RCC 7860 (cell line): Measurements from ENCODE around the gene OR56A1.
"Not testable (repeated sequence)": the region's sequence is repeated elsewhere in the genome, so short reads cannot be mapped to it uniquely, and the experiment has no call there.

ENCODE experiments used
- DNase-seq: peaks from one replicate; pipeline ENCODE4 v3.0.0-alpha.2; 2015; ENCODE audit warnings: low spot score
- FAIRE-seq: peaks from 2 replicates; lab custom pipeline; 2012; peaks lifted over from hg19 to GRCh38; lab: Jason Lieb, UNC

The OR56A1 gene

GRCh38 chr11:6030708-6031405 lies at the start of gene OR56A1:
Gene OR56A1, minus strand, starts transcription at chr11:6030758. Its CDS starts 3,066 bp downstream, at chr11:6027692.
- DNase-seq (no peak), FAIRE-seq (no peak)

- DNase-seq = no peak
- no peak for FAIRE-seq
These were observed 48.9 kb upstream of the OR56A1 start for GRCh38 chr11:6079463-6079862.

GRCh38 chr11:6077723-6078122 lies 47.2 kb upstream of the OR56A1 start:
- DNase-seq (no peak), FAIRE-seq (no peak)

GRCh38 chr11:6076443-6076842 lies 45.9 kb upstream of the OR56A1 start:
- DNase-seq, FAIRE-seq: not testable (repeated sequence)

- DNase-seq = no peak
- no peak for FAIRE-seq
These were observed 36.9 kb upstream of the OR56A1 start for GRCh38 chr11:6067502-6067901.

- FAIRE-seq = no peak
- DNase-seq = no peak
These were observed 32.3 kb upstream of the OR56A1 start for GRCh38 chr11:6062691-6063358.

- no peak for FAIRE-seq
- no peak for DNase-seq
These were observed 30.9 kb upstream of the OR56A1 start for GRCh38 chr11:6061475-6061874.

GRCh38 chr11:6057452-6057851 lies 26.9 kb upstream of the OR56A1 start:
- DNase-seq = no peak
- no peak for FAIRE-seq

- no peak for DNase-seq
- FAIRE-seq = no peak
These were observed 25.0 kb upstream of the OR56A1 start for GRCh38 chr11:6055569-6055968.

GRCh38 chr11:6052374-6052773 lies 21.8 kb upstream of the OR56A1 start:
- FAIRE-seq (no peak), DNase-seq (no peak)

- FAIRE-seq (no peak), DNase-seq (no peak)
These were observed 10.3 kb upstream of the OR56A1 start for GRCh38 chr11:6040874-6041273.

- DNase-seq = no peak
- FAIRE-seq = no peak
These were observed 3.1 kb downstream of the OR56A1 start for GRCh38 chr11:6027501-6027900.

GRCh38 chr11:6025056-6025455 lies 5.5 kb downstream of the OR56A1 start:
- FAIRE-seq = no peak
- no peak for DNase-seq

GRCh38 chr11:6022956-6023355 lies 7.6 kb downstream of the OR56A1 start:
- FAIRE-seq (no peak), DNase-seq (peak; percentile 6)

GRCh38 chr11:6013042-6013441 lies 17.5 kb downstream of the OR56A1 start:
- DNase-seq (no peak), FAIRE-seq (no peak)

GRCh38 chr11:6012035-6012668 lies 18.4 kb downstream of the OR56A1 start:
- DNase-seq (no peak), FAIRE-seq (no peak)

GRCh38 chr11:6006846-6007245 lies 23.7 kb downstream of the OR56A1 start, which contains the start of gene OR56A4:
Gene OR56A4, minus strand, starts transcription at chr11:6006946. Its CDS starts 3,954 bp downstream, at chr11:6002992.
- DNase-seq (no peak), FAIRE-seq (no peak)

- no peak for FAIRE-seq
- DNase-seq = no peak
These were observed 24.2 kb downstream of the OR56A1 start for GRCh38 chr11:6006395-6006794.

- DNase-seq = no peak
- FAIRE-seq = no peak
These were observed 28.3 kb downstream of the OR56A1 start for GRCh38 chr11:6002202-6002699.

- FAIRE-seq = no peak
These were observed 35.8 kb downstream of the OR56A1 start for GRCh38 chr11:5994791-5995190.

GRCh38 chr11:5992604-5993251 lies 37.8 kb downstream of the OR56A1 start:
- DNase-seq = no peak
- FAIRE-seq = no peak

More at GRCh38 chr11:5994791-5995190, 35.8 kb downstream of the OR56A1 start:
- no peak for DNase-seq
